ENCODE measurements around the gene ICE2.
A peak's percentile ranks its signal among the peaks of the same experiment; 100 is the strongest.

The ICE2 gene

DNA sequence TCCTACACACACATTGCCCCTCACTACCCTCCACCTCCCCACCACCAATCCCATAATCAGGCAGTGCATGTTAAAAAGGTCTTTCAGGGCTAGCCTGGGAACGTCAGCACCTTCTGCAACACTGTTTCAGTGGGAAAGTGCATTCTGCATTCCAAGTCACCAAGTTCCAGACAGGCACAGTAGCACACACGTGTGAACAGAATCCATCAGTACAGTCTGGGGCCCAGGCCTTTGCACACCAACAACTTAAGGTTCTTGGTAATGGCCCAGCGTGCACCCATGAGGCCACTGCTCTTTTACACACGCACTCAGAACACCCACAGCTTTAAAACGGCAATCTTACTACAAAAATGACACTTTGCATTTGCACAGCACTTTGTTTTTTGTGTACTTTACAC is 82.4 kb downstream of the ICE2 start:
- DNase-seq: no peak
- intact Hi-C loops (cut with DNase I): no loop called here

- DNase-seq: no peak
Measured at GRCh38 chr15:60396100-60396499, 82.8 kb downstream of the ICE2 start.

DNA sequence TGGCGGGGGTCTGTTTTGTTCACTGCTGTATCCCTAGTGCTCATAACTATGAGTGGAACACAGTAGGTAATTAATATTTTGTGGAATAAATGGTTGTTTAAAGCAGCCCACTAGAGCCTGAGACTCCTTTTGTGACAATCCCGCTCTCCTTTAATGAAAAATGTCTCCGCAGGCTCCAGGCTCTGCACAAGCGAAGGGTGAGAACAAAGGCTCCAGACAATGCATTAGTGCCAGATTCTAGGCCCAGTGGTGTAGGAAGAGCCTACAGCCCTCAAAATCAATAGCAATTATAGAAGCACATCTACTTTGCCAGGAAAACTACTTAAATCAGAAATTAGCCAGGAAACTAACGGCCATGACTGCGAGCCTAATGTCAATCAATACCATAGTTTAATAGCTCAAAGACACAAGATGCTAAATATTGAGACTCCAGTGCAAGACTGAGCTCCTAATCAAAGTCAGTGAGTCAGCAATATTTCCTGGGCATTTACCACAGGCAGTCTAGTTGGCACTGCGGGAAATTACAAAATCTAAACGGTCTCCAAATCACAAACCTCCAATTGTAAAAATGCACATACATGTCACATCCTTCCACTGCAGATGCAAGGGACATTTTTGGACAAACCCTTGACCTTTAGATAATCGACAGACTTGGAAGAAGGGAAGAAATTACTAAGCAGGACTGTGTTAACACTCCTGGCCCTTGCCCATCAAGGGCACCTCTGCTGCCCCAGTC is 83.5 kb downstream of the ICE2 start:
- intact Hi-C loops (cut with DNase I): no loop called here
- DNase-seq: no peak

More at GRCh38 chr15:60396100-60396499, 82.8 kb downstream of the ICE2 start:
- intact Hi-C loops (cut with DNase I): no loop called here

- no peak for DNase-seq
- intact Hi-C loops (cut with DNase I): no loop called here
Measured at GRCh38 chr15:60394689-60395097, 84.2 kb downstream of the ICE2 start.

DNA sequence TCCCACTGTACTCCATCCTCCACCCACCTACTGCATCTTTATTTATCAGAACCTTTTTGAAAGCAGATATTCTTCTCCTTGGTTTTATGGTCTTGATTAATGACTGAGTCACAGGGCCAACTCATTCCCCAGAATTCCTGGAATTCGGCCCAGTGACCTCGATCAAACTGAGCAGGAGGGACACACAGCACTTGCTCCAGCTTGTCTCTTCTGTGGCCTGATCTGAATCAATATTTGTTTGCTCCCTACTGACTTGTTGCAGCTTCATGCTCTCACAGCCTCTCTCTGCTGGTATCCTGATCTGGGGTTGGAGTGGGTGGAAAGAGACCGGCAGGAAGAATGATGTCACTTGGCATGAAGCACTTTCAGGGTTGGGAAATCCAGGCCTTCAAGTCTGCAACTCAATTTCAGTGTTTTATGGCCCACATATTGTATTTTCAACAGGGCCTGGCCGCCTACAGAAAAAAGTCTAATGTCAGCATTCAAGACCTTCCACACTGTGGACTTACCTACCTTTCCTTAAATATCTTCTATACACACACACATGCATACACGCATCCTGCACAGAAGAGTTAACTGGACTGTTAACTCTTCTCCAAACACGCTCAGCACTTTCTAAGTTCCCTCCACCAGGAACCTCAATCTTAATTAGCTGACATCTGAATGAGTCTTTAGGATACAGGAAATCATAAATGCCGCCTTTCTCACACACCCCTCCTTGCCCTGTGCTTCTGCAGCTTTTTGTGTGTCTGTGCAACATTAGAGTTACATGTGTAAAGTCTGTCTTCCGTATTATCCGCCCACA is 85.8 kb downstream of the ICE2 start:
- intact Hi-C loops (cut with DNase I): no loop called here
- peak in 19 of 42 donors; percentile 8 to 72 (median 31) for DNase-seq

- no peak for DNase-seq
- intact Hi-C loops (cut with DNase I): no loop called here
Measured at GRCh38 chr15:60392601-60392985, 86.3 kb downstream of the ICE2 start.

DNA sequence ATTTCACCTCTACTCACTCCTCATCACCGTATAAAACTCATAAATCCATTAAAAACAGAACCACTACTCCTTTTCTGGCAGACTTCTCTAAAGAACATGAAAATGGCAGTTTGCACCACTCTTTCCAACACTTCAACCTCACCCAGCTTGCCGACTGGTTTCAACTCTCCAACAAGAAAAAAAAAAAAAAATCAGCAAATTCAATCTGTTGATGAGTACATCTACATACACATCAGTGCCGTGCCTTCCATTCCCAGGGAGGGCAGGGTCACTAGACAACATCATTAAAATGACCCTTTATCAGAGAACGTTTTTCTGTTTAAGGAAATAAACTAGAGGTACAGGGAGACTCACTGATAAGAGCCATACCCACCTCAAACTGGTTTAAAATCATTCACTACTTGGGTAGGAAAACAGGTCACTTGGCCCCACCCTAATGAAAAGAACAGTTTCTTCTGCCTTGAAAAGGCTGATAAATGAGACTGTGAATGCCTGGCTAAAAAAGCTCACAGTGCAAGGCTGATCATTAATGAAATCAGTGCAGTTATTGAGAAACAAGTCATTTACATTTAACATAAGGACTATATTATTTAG is 87.1 kb downstream of the ICE2 start:
- DNase-seq: no peak
- intact Hi-C loops (cut with DNase I): no loop called here

GRCh38 chr15:60390871-60391501 is 88.0 kb downstream of the ICE2 start:
- intact Hi-C loops (cut with DNase I): no loop called here
- peak in 5 of 42 donors; percentile 10 to 70 (median 38) for DNase-seq

- intact Hi-C loops (cut with DNase I): no loop called here
- no peak for DNase-seq
Measured at GRCh38 chr15:60390231-60390630, 88.7 kb downstream of the ICE2 start.

DNA sequence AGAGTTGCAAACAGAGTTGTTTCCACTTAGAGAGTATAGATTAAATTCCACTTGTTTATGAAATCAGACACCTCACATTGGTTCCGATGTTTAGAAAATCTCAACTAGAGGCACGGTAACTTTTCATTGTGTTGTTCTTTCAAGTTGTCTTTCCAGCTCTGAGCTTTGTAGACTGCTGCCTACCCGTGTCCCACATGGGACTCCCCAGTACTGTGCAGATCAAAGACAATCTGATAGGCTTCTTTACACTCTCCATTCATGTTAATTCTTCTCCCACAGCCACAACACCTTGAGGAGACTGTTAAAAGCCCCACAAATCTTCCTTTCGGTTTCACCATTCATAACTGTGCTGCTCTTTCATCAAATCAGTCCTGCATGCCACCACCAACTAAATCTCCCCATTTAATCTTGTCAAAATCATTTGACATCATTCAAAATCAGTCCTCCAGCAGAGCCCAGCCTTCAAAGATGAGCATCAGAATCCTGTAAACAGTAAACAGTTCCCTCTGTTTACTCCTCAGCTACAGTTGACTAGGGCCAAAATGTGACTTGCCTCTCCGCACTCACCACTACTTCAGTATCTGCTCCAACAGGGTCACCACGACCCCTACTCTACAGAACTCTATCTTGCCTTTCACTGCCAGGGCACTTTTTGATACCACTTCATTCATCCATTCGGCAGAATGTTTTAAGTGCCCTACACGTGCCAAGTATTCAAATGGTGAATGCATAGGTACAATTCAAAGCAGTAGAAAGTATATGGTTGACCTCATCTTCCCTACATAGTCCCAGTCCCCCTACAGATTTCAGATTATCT is 89.5 kb downstream of the ICE2 start:
- intact Hi-C loops (cut with DNase I): no loop called here
- DNase-seq: no peak

DNA sequence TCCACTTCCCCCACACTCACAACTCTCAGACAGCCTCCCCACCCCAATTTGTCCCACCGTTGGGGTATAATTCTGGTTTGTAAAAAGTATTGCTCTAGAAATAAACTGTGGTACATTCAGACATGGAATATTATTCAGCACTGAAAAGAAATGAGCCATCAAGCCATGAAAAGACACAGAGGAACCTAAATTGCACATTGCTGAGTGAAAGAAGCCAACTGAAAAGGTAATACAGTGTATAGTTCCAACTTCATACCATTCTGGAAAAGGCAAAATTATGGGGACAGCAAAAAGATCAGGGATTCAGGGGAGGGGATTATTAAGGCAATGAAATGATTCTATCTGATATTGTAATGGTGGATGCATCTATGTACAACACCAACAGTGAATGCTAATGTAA is 91.6 kb downstream of the ICE2 start:
- no peak for DNase-seq
- intact Hi-C loops (cut with DNase I): no loop called here

- no peak for DNase-seq
Measured at GRCh38 chr15:60386615-60387014, 92.3 kb downstream of the ICE2 start.

DNA sequence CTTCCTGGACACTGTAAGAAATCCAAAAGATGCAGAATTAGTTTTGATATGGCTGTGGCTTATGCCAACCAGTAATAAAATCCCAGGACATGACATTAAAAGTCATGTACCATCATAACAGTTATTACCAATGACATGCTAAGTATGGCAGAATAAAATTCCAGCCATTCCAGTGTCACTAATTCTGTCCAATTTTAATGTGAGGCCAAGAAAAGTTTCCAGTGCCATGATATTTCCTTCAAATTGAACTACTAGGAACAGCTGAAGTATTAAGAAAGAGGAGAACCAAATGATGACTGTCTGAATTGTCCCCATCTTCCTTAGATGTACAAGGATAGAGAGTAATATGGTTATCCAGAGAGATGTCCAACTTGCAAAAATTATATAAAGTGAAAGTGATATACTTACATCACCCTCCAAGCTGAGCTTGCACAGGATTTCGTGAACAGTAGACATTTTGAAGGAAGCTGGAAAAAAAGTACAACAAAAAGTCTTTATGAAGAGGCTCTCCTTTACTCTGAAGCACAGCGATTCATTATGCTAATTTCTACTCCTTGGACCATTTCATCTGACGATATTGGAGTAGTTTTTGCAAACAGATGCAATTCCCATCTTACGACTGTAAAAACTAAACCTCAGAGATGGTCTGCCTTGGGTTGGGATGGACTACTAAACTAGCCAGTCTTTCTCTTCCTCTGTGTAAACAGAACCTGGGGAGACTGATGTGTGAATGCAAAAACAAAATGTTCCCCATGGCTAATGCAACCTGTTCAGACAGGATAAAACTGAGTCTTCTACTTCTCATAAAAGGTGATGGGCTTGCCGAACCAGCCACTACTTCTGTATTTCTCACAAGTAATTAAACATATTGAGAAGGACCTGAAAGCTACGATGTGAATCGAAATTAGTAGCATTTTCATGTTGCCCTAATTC is 93.1 kb downstream of the ICE2 start:
- DNase-seq: no peak

More at GRCh38 chr15:60386615-60387014, 92.3 kb downstream of the ICE2 start:
- intact Hi-C loops (cut with DNase I): no loop called here

GRCh38 chr15:60384526-60385126 is 94.3 kb downstream of the ICE2 start:
- no peak for DNase-seq
- intact Hi-C loops (cut with DNase I): no loop called here

More for the DNA sequence above, 93.1 kb downstream of the ICE2 start:
- intact Hi-C loops (cut with DNase I): no loop called here

GRCh38 chr15:60384053-60384452 is 94.9 kb downstream of the ICE2 start:
- intact Hi-C loops (cut with DNase I): no loop called here

GRCh38 chr15:60382773-60383674 is 95.9 kb downstream of the ICE2 start:
- intact Hi-C loops (cut with DNase I): no loop called here
- DNase-seq: no peak

More at GRCh38 chr15:60384053-60384452, 94.9 kb downstream of the ICE2 start:
- DNase-seq: no peak

Data from head of caudate nucleus (tissue), 42 donors.